KBM-7 (cell line): ENCODE results near the gene PITPNM1.

Source experiments
- DNase-seq: peaks from one replicate; pipeline ENCODE4 v3.0.0-alpha.2; 2015
- in situ Hi-C: fragments of 300-500 bp; cut with MboI; formaldehyde crosslinking; loops from 2 replicates; pipeline ENCODE4 v1.14.3; 2020; ENCODE audit warnings: low sequenced_read_pairs, low pct_unique_long_range_greater_than_20kb, mixed read lengths

PITPNM1 gene

DNA sequence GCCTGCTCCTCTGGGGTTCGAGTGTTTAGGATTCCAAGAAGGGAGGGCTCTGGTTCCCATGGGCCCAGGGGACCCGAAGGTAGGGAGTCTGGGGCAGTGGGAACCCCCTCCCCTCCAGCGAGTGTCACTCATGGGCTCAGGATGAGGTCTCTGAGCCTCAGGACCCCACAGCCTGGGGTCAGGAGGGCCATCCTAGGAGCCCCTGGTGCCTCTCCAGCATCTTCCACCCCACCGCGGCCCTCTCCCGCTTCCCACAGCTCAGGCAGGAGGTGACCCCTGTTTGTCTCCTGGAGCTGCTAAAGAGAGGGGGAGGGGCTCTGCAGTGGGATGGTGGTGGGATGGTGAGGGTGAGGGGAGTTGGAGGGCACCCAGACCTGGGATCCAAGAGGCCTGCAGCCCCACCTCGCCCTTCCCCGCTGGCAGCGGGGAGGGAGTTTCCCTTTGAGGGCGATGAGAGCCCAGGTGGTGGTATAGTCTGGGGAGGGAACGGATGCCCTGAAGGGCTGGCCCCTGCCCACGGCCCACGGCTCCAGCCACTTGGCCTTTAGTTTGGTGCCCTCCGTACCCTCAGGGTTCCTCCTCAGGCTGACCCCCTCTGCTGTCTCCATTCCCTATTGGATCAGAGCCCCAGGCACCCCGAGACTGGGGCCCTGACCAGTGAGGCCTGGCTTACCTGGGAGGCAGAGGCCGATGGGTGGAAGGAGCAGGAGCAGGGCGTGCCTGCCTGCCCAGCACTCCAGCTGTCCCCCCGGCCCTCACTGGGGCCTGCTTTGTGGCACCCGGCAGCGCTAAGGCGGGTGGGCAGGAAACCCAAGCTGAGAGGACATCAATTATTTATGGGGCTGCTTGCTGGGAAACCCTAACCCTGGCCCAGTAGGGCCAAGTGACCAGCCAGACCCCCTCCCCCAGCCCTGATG, 51.1 kb downstream of the PITPNM1 start:
- DNase-seq, result no peak

DNA sequence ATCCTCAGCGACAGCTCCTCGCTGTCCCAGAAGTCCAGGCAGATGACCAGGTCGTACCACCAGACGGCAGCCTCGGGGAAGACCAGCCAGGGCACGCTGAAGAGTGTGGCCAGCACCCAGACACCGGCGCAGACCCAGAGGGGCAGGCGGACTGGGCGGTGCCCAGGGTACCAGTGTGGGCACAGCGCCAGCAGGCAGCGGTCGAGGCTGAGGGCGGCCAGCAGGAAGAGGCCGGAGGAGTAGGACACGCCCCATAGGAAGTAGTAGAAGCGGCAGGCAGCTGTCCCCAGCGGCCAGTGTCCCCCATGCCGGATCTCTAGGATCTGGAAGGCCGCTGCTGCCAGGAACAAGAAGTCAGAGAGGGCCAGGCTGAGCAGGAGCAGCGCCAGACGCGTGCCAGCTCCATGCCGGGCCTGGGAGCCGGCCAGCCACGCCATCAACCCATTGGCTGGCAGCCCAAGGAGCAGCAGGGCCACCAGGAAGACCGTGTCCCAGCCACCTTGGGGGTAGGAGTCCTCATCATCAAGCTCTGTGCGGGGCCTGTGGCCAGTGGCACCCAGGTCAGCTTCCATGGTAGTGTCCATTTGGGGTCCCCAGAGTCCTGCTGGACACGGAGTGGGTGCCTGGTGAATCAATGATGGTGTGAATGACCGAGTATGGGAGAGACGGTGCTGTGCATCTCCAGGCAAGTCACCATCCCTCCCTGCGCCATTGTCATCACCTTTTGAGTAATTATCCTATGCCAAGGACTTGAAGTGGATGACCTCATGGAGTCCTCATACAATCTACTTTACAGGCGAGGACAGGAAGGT, 52.8 kb downstream of the PITPNM1 start, which contains the start of gene GPR152:
TSS of gene GPR152 (minus strand) at position 589 of the 812 bp plus-strand sequence. CDS start at position 584, 5 bp downstream.
- no peak for DNase-seq
- in situ Hi-C loops, result no loop called here

More for the DNA sequence above, 51.1 kb downstream of the PITPNM1 start:
- in situ Hi-C loops, result no loop called here

DNA sequence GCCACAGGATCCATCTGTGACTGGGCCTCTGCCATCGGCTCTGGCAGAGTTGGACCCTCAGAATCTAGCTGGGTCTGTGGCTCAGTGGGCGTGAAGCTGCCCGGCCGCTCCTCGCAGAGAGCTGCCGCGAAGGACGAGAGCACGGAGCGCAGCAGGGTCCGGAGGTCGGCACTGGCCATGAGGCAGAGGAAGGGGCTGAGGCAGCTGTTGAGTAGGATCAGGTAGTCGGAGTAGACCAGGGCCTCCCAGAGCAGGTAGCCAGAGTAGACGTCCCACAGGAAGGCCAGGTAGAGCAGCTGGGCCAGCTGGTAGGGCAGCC, 53.5 kb downstream of the PITPNM1 start:
- DNase-seq, result no peak
- in situ Hi-C loops, result no loop called here

DNA sequence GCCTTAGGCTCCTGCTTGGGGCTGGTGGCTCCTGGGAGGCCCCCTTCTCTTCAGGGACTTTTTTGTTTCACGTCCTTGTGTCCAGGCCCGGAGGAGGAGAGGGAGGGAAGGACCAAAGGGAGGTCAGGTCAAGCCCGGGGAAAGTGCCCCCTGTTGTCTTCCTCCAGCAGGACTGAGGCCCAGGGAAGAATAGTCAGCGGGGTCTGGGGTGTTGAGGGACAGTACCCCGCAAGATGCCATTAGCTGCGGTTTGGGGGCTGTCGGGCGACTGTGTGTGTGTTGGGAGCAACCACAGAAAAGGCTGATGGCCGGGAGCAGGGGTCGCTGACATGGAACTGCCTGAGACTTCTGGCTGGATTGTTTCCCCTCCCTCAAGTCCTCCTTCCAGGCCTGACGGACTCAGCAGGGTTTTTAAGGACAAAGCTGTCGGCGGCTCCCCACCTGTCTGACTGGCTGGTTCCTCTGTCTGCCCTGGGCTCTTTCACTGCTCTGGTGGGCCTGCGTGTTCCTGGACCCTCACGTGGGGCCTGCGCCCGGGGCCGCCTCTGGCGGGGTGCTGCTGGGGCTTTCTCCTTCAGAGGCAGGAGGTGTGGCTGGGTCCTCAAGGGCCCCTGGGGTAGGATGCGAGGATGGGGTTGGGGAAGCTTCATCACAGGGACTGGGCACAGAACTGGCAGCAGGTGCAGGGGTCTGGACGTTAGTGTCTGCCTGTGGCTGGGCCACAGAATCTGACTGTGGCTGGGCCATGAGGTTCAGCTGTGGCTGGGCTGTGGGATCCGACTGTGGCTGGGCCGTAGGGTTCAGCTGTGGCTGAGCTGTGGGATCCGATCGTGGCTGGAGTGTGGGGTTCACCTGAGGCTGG, 54.1 kb downstream of the PITPNM1 start:
- in situ Hi-C loops, result no loop called here
- DNase-seq, result no peak

DNA sequence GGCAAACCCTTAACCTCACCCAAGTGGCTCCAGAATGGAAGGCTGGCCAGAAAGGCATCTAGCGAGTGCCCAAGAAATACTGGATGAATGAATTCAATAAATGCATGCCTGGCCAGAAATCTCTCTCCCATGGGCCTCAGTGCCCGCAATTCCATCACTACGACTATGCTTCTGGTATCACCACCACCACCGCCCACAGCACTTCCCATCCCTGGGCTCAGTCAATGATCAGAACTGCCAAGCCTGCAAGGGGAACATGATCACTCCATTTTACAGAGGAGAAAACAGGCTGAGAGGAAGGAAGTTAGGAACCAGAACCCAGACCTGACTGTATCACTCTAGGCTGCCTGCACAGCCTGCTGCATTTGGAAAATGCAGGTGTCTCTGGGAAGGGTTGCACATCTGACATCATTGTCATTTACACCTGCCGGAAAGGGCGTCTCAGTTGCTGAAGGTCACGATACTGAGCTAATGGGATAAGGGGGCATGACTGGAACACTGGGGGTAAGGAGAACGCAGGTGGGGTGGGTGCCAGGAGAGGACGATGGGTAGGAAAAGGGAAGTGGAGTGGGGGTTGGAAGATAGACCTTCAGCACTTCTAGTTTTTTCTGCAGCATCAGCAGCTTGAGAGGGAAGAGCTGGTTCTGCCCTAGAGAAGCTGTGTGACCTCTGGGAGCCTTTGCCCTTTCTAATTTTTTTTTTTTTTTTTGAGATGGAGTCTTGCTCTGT, 55.9 kb downstream of the PITPNM1 start:
- peak; percentile 59 for DNase-seq
- in situ Hi-C loops, result no loop called here

DNA sequence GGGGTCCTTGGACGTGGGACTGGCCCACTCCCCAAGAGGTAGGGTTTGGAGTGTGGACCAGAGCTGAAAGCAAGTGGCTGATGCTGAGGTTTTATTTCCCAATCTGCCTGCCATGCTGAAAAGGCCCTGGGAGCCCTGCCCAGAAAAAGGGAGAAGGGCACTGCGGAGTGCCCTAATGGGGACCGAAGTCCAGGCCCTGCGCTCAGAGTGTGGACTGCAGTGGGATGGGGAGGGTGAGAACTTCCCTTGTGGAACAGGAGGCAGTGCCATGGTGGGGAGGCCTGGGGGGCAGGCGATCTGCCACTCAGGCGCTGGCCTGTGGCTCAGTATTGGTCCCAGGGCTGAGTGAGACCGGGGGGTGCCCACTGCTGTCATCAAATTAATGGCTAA, 56.9 kb downstream of the PITPNM1 start:
- no peak for DNase-seq
- in situ Hi-C loops, result no loop called here

DNA sequence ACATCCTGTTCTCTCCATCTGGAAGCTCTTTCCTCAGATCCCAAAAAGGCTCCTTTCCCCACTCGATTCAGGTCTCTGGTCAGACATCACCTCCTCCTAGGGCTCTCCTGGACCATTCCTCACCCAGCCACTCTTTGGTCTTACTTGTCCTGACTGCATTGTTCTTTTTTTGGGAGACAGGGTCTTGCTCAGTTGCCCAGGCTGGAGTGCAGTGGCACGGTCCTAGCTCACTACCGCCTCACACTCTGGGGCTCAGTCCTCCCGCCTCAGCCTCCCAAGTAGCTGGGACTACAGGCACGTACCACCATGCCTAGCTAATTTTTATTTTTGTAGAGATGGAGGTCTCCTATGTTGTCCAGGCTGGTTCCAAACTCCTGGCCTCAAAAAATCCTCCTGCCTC, 59.6 kb downstream of the PITPNM1 start:
- no peak for DNase-seq
- in situ Hi-C loops, result no loop called here

DNA sequence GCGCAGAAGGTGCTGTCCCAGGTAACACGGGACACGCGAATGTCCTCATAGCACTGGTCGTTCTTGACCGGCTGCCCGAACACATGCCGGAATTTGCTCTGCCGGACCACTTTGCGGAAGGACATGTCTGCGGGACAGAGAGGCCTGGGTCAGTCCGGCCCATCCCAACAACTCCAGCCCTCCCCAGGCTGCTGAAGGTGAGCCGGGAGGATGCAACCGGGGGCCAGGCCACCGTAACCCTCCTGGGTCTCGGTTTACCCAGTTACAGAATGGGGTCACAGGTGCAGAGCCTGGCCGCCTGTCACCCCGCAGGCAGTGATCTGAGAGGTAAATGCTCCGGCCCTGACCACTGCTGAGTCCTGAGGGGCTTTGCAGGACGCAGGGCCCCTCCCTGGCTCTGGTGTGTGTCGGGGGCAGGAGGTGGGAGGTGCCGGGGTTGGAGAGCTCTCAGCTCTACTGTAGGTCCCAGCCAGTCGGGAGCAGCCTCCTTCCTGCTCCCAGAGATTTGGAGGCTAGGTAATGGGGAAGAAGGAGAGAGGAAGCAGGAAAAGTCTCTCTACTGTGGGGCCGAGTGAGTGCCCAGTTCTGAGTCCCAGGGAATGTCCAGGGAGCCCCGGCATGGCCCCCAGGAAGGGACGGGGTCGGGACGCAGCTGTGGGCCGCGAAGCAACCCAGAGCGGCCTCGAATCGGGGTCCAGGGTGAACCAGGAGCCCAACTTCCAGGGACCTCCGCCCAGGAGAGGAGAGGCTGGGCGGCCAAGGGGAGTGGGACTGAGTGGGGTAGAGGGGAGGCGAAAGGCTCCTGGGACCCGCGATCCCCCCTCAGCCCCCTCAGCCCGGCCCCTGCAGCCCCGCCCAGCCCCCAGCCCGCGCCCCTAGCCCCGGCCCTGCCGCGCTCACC, 62.4 kb downstream of the PITPNM1 start:
- in situ Hi-C loops, result no loop called here
- no peak for DNase-seq
